Mesenchymal stem cell (in vitro differentiated cells and primary cell): ENCODE data around the gene CDIP1.

Experiments used
- DNase-seq: peaks from one replicate; pipeline ENCODE4 v3.0.0-alpha.2; 2013
- H2AFZ ChIP-seq: one replicate; pipeline ENCODE4 v1.6.1; 2013; ENCODE audit warnings: low read depth, mild to moderate bottlenecking, control low read depth, inconsistent platforms, low read length, moderate library complexity
- H2AK5ac ChIP-seq: 2 replicates; pipeline ENCODE4 v1.6.1; 2013; ENCODE audit warnings: low read length, moderate library complexity, mild to moderate bottlenecking, inconsistent platforms; ENCODE audit not compliant: severe bottlenecking
- H2BK120ac ChIP-seq: one replicate; pipeline ENCODE4 v1.6.1; 2013; ENCODE audit warnings: low read depth, mild to moderate bottlenecking, inconsistent platforms, low read length, moderate library complexity
- H2BK12ac ChIP-seq, 2 experiments: one replicate each; pipeline ENCODE4 v1.6.1; 2013; ENCODE audit warnings: inconsistent platforms in 2 of 2, low read length in 2 of 2, mild to moderate bottlenecking in 2 of 2, moderate library complexity in 2 of 2, control low read depth in 1 of 2
- H2BK15ac ChIP-seq: one replicate; pipeline ENCODE4 v1.6.1; 2013; ENCODE audit warnings: mild to moderate bottlenecking, low read depth, inconsistent platforms; ENCODE audit not compliant: poor library complexity, severe bottlenecking
- H2BK5ac ChIP-seq: 2 replicates; pipeline ENCODE4 v1.6.1; 2013; ENCODE audit warnings: low read depth, mild to moderate bottlenecking, low read length, control low read depth, inconsistent platforms; ENCODE audit not compliant: poor library complexity, severe bottlenecking
- H3K14ac ChIP-seq, 2 experiments: one replicate each; pipeline ENCODE4 v1.6.1; 2013; ENCODE audit warnings: inconsistent platforms in 2 of 2, low read length in 2 of 2, control low read depth in 1 of 2, mild to moderate bottlenecking in 1 of 2, moderate library complexity in 1 of 2
- H3K18ac ChIP-seq, 2 experiments: one replicate each; pipeline ENCODE4 v1.6.1; 2013; ENCODE audit warnings: inconsistent platforms in 2 of 2, low read length in 2 of 2, control low read depth in 1 of 2, low read depth in 1 of 2, mild to moderate bottlenecking in 1 of 2
- H3K23ac ChIP-seq, 2 experiments: one replicate each; pipeline ENCODE4 v1.6.1; 2013; ENCODE audit warnings: inconsistent platforms in 2 of 2, low read length in 2 of 2, mild to moderate bottlenecking in 2 of 2, moderate library complexity in 2 of 2, control low read depth in 1 of 2
- H3K27ac ChIP-seq: 2 replicates; pipeline ENCODE4 v1.5.1; 2013; ENCODE audit warnings: mild to moderate bottlenecking, moderate library complexity, low read length, control low read depth, inconsistent platforms; ENCODE audit not compliant: poor library complexity, severe bottlenecking
- H3K27me3 ChIP-seq, 2 experiments: 2 replicates each; pipeline versions ENCODE4 v1.6.1 to v1.7.0; 2013; ENCODE audit warnings: low read length in 2 of 2, mild to moderate bottlenecking in 2 of 2, moderate library complexity in 2 of 2, control low read depth in 1 of 2, inconsistent platforms in 1 of 2; ENCODE audit not compliant: control insufficient read depth in 1 of 2, insufficient read depth in 1 of 2
- H3K36me3 ChIP-seq, 2 experiments: 2 replicates each; pipeline versions ENCODE4 v1.6.1 to v1.7.0; 2013; ENCODE audit warnings: low read length in 2 of 2, control low read depth in 1 of 2, inconsistent platforms in 1 of 2, low read depth in 1 of 2, mild to moderate bottlenecking in 1 of 2; ENCODE audit not compliant: insufficient read depth in 2 of 2, control insufficient read depth in 1 of 2
- H3K4ac ChIP-seq, 2 experiments: one replicate each; pipeline ENCODE4 v1.6.1; 2013; ENCODE audit warnings: inconsistent platforms in 2 of 2, low read length in 2 of 2, mild to moderate bottlenecking in 2 of 2, moderate library complexity in 2 of 2, control low read depth in 1 of 2, low read depth in 1 of 2
- H3K4me1 ChIP-seq: 2 replicates; pipeline ENCODE4 v1.6.1; 2013; ENCODE audit warnings: low read depth, low read length, control low read depth; ENCODE audit not compliant: control insufficient read depth, insufficient read depth
- H3K4me2 ChIP-seq: 2 replicates; pipeline ENCODE4 v1.6.1; 2013; ENCODE audit warnings: low read length, mild to moderate bottlenecking, inconsistent platforms; ENCODE audit not compliant: poor library complexity, severe bottlenecking
- H3K4me3 ChIP-seq, 2 experiments: 2 replicates each; pipeline versions ENCODE4 v1.5.1 to v1.7.0; 2013; ENCODE audit warnings: low read length in 2 of 2, mild to moderate bottlenecking in 2 of 2, control low read depth in 1 of 2, low read depth in 1 of 2; ENCODE audit not compliant: insufficient read depth in 1 of 2
- H3K79me1 ChIP-seq: replicated peaks from 2 replicates; pipeline ENCODE4 v1.6.1; 2013; ENCODE audit warnings: mild to moderate bottlenecking, control low read depth, low read length, inconsistent platforms; ENCODE audit not compliant: poor library complexity, severe bottlenecking
- H3K9ac ChIP-seq: 2 replicates; pipeline ENCODE4 v1.7.0; 2013; ENCODE audit warnings: mild to moderate bottlenecking, low read length, moderate library complexity
- H3K9me3 ChIP-seq: 2 replicates; pipeline ENCODE4 v1.7.0; 2013; ENCODE audit warnings: mild to moderate bottlenecking, low read length; ENCODE audit not compliant: control insufficient read depth
- H4K8ac ChIP-seq: one replicate; pipeline ENCODE4 v1.6.1; 2013; ENCODE audit warnings: inconsistent platforms, mild to moderate bottlenecking, low read length, moderate library complexity
- H4K91ac ChIP-seq: one replicate; pipeline ENCODE4 v1.6.1; 2013; ENCODE audit warnings: mild to moderate bottlenecking, low read length, inconsistent platforms
- WGBS: methylation state at CpG from one replicate; pipeline ENCODE4 v1.1.7; 2013; ENCODE audit warnings: mixed read lengths; 5-methylcytosine and 5-hydroxymethylcytosine counted together

Gene CDIP1

DNA sequence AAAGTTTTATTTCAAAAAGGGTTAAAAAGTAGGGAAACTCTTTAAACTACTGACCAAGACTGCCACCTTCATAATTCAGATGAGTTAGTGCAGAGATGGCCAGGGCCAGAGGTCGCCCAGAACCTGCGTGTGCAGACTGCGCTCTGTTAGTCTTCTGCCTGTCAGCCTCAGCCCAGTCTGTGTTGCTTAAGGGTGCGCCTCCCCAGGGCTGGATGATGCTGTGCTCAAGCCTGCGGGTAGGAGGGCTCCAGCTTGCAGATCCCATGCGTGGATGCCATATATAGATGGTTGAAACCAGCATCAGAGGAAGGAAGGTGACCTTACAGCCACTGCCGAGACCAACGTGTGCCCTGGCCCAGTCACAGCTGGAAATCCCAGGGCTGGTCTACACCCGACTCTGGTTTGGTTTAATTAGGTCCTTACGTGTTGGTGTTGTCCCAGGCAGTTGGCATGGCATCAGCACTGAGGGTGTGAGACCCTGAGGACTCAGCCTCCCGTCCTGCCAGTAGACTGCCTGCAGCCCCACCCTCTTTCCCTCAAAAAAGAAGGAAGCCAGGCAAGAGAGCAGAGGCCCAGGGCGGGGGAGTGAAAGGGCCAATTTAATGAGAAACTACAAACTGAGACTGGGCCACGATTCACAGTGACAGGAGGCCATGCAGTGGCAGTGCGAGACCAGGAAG is 27.7 kb downstream of the CDIP1 start:
- no peak overlapping the region for H2AK5ac ChIP-seq
- no peak overlapping the region for H2BK15ac ChIP-seq
- no peak overlapping the region for H2BK120ac ChIP-seq
- H3K4me3 ChIP-seq: no peak overlapping the region
- peak overlapping the region; percentile 8 for H3K9ac ChIP-seq
- H3K4ac ChIP-seq: no peak overlapping the region
- no peak overlapping the region for H3K23ac ChIP-seq
- no peaks in the 10 kb centered on the region for H3K9me3 ChIP-seq
- H3K18ac ChIP-seq: no peak overlapping the region
- no peaks in the 10 kb centered on the region for H3K27me3 ChIP-seq
- no peak overlapping the region for H3K27ac ChIP-seq
- 92% methylated on average over 14 of the region's 14 CpGs for WGBS
- no peak overlapping the region for H2BK12ac ChIP-seq
- H3K36me3 ChIP-seq: peaks cover 78 to 80% of the 10 kb centered on the region in 2 experiments
- H4K8ac ChIP-seq: no peak overlapping the region
- no peak for DNase-seq
- H3K4me1 ChIP-seq: peaks cover 6% of the 10 kb centered on the region
- H3K14ac ChIP-seq: no peak overlapping the region
- peaks cover 53% of the 10 kb centered on the region for H3K79me1 ChIP-seq
- H2AFZ ChIP-seq: no peak overlapping the region
- no peak overlapping the region for H2BK5ac ChIP-seq
- H3K4me2 ChIP-seq: no peak overlapping the region
- no peak overlapping the region for H4K91ac ChIP-seq

GRCh38 chr16:4510131-4510530 is 28.4 kb downstream of the CDIP1 start:
- Histone ChIP-seq H3K4me2 (no peak overlapping the region), H3K4me1 (peaks cover 11% of the 10 kb centered on the region), H3K79me1 (peaks cover 58% of the 10 kb centered on the region), H3K27me3 (no peaks in the 10 kb centered on the region), H2BK120ac (no peak overlapping the region), H4K91ac (no peak overlapping the region), H2AFZ (no peak overlapping the region), H2BK12ac (no peak overlapping the region), H4K8ac (no peak overlapping the region), H3K9me3 (no peaks in the 10 kb centered on the region), H2BK15ac (no peak overlapping the region), H3K14ac (no peak overlapping the region), H3K18ac (no peak overlapping the region), H3K4me3 (no peak overlapping the region), H3K9ac (no peak overlapping the region), H2AK5ac (no peak overlapping the region), H3K36me3 (peaks cover 84 to 86% of the 10 kb centered on the region in 2 experiments), H2BK5ac (no peak overlapping the region), H3K23ac (no peak overlapping the region), H3K27ac (no peak overlapping the region), H3K4ac (no peak overlapping the region)
- DNase-seq: no peak
- WGBS: 79% methylated on average over 4 of the region's 5 CpGs

- H3K79me1 ChIP-seq: peaks cover 54% of the 10 kb centered on the region
- H3K36me3 ChIP-seq: peaks cover 80 to 86% of the 10 kb centered on the region in 2 experiments
- H3K4me1 ChIP-seq: peaks cover 11% of the 10 kb centered on the region
- H4K8ac ChIP-seq: no peak overlapping the region
- H3K4me2 ChIP-seq: no peak overlapping the region
- H3K9me3 ChIP-seq: no peaks in the 10 kb centered on the region
- no peak overlapping the region for H3K4ac ChIP-seq
- no peak overlapping the region for H3K18ac ChIP-seq
- H2BK12ac ChIP-seq: no peak overlapping the region
- no peak overlapping the region for H3K4me3 ChIP-seq
- H4K91ac ChIP-seq: no peak overlapping the region
- H2BK15ac ChIP-seq: no peak overlapping the region
- H2AK5ac ChIP-seq: no peak overlapping the region
- no peak for DNase-seq
- H2BK5ac ChIP-seq: no peak overlapping the region
- 98% methylated on average over 8 of the region's 8 CpGs for WGBS
- H2AFZ ChIP-seq: no peak overlapping the region
- no peak overlapping the region for H2BK120ac ChIP-seq
- H3K23ac ChIP-seq: no peak overlapping the region
- H3K27ac ChIP-seq: no peak overlapping the region
- no peak overlapping the region for H3K9ac ChIP-seq
- H3K27me3 ChIP-seq: no peaks in the 10 kb centered on the region
- no peak overlapping the region for H3K14ac ChIP-seq
Measured at GRCh38 chr16:4509420-4509819, 29.2 kb downstream of the CDIP1 start.

- H3K79me1 ChIP-seq: peaks cover 52% of the 10 kb centered on the region
- peaks cover 8% of the 10 kb centered on the region for H3K4me1 ChIP-seq
- H2BK5ac ChIP-seq: no peak overlapping the region
- WGBS: 100% methylated on average over 3 of the region's 3 CpGs
- H3K23ac ChIP-seq: no peak overlapping the region
- no peak overlapping the region for H3K14ac ChIP-seq
- H2BK12ac ChIP-seq: no peak overlapping the region
- no peak overlapping the region for H3K18ac ChIP-seq
- no peak overlapping the region for H3K9ac ChIP-seq
- no peak overlapping the region for H4K91ac ChIP-seq
- H3K36me3 ChIP-seq: peaks cover 74 to 80% of the 10 kb centered on the region in 2 experiments
- no peak overlapping the region for H3K4ac ChIP-seq
- no peaks in the 10 kb centered on the region for H3K9me3 ChIP-seq
- H2AFZ ChIP-seq: no peak overlapping the region
- no peak overlapping the region for H3K4me3 ChIP-seq
- no peak overlapping the region for H2BK15ac ChIP-seq
- H3K27ac ChIP-seq: no peak overlapping the region
- H2BK120ac ChIP-seq: no peak overlapping the region
- H3K4me2 ChIP-seq: no peak overlapping the region
- no peak overlapping the region for H2AK5ac ChIP-seq
- no peak overlapping the region for H4K8ac ChIP-seq
- H3K27me3 ChIP-seq: no peaks in the 10 kb centered on the region
- no peak for DNase-seq
Measured at GRCh38 chr16:4508806-4509205, 29.8 kb downstream of the CDIP1 start.
